NB4 (cell line): ENCODE measurements around the gene RAPGEF4.

Source experiments
- TF ChIP-seq, protein P1 (sequence below): IDR thresholded peaks from one replicate; pipeline ENCODE4 v1.5.1; 2012; ENCODE audit warnings: low read depth, low read length
- TF ChIP-seq, protein P2 (sequence below): IDR thresholded peaks from 2 replicates; pipeline ENCODE4 v1.6.1; 2011; ENCODE audit warnings: low read depth, low read length

DNA sequence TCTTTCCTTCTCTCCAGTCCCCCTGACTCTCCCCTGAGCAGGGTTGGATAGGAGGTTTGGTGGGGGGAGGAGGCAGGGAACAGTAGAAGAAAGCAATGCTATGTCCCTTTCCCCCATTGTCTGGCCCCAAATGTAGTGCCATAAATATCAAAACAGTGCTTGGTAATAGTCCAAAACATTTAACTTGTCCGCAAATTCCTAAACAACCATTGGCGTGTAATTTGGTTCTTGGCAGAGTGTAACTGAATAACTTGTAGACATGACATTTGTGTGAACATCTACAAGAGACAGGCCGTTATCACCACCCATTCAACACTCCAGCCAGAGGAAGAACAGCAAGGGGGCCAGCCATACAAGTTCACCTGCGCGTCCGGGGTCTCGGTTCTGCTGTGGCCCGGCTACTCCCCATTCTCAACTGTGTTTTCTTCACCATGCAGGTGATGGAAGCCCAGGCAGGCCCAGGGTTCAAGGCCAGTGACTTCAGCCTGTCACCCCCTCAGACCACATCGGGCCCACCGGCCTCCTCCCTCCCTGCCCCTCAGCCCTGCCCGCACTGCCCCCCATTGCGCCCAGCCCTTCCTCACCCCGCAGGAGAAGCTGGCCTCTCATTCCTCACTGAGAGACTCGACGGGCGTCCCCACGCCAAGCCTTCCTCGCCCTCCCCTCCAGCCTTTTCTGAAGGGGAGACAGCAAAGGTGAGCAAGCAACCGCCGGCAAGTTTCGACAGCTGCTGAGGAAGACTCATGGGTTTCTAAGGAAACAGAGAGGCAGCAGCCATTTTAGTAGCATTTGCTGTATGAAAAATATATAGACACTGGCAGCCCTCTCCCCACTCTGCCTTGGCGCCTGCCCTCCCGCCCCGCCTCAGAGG, 699 bp upstream of the RAPGEF4 start:
- TF ChIP-seq, protein P1, sequence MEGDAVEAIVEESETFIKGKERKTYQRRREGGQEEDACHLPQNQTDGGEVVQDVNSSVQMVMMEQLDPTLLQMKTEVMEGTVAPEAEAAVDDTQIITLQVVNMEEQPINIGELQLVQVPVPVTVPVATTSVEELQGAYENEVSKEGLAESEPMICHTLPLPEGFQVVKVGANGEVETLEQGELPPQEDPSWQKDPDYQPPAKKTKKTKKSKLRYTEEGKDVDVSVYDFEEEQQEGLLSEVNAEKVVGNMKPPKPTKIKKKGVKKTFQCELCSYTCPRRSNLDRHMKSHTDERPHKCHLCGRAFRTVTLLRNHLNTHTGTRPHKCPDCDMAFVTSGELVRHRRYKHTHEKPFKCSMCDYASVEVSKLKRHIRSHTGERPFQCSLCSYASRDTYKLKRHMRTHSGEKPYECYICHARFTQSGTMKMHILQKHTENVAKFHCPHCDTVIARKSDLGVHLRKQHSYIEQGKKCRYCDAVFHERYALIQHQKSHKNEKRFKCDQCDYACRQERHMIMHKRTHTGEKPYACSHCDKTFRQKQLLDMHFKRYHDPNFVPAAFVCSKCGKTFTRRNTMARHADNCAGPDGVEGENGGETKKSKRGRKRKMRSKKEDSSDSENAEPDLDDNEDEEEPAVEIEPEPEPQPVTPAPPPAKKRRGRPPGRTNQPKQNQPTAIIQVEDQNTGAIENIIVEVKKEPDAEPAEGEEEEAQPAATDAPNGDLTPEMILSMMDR = no peak
- TF ChIP-seq, protein P2, sequence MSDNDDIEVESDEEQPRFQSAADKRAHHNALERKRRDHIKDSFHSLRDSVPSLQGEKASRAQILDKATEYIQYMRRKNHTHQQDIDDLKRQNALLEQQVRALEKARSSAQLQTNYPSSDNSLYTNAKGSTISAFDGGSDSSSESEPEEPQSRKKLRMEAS = no peak
